ENCODE measurements around the gene AP4E1.

DNA sequence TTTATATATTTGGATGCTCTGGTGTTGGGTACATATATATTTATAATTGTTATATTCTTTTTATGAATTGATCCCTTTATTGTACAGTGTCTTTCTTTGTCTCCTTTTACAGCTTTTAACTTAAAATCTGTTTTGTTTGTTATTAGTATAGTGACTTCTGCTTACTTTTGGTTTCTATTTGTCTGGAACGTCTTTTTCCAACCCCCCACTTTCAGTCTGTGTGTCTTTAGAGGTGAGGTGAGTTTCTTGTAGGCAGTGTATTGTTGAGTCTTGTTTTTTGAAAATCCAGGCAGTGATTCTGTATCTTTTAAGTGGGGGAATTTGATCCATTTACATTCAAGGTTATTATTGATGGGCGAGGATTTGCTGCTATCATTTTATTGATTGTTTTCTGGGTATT, 62.0 kb downstream of the AP4E1 start:
- TF ChIP-seq, protein P1, sequence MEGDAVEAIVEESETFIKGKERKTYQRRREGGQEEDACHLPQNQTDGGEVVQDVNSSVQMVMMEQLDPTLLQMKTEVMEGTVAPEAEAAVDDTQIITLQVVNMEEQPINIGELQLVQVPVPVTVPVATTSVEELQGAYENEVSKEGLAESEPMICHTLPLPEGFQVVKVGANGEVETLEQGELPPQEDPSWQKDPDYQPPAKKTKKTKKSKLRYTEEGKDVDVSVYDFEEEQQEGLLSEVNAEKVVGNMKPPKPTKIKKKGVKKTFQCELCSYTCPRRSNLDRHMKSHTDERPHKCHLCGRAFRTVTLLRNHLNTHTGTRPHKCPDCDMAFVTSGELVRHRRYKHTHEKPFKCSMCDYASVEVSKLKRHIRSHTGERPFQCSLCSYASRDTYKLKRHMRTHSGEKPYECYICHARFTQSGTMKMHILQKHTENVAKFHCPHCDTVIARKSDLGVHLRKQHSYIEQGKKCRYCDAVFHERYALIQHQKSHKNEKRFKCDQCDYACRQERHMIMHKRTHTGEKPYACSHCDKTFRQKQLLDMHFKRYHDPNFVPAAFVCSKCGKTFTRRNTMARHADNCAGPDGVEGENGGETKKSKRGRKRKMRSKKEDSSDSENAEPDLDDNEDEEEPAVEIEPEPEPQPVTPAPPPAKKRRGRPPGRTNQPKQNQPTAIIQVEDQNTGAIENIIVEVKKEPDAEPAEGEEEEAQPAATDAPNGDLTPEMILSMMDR (optimal IDR thresholded peaks at IDR 0.05 in 1 of 3, IDR thresholded peaks at IDR 0.05 in 1 of 3, conservative IDR thresholded peaks at IDR 0.05 in 1 of 3; ENCODE audit: extremely low read depth in 1 of 3, insufficient read depth in 2 of 3, low read length in 3 of 3): no peak
- TF ChIP-seq EZH2 (IDR thresholded peaks at IDR 0.05; ENCODE audit: low read length): no peak

Data from keratinocyte (primary cell).